DMS79 (cell line): ENCODE data around the gene AP1S3.
"Not testable (repeated sequence)": the region's sequence is repeated elsewhere in the genome, so short reads cannot be mapped to it uniquely, and the experiment has no call there.

ENCODE experiments used
- DNase-seq: peaks from one replicate; lab custom pipeline; 2025; lab: John Stamatoyannopoulos, UW

The AP1S3 gene

GRCh38 chr2:223837287-223838061 is at the start of gene AP1S3:
Gene AP1S3 (minus strand): TSS chr2:223837582. CDS start chr2:223837450, 132 bp downstream.
- DNase-seq = peak; percentile 61

GRCh38 chr2:223887127-223887526 is 49.7 kb upstream of the AP1S3 start:
- DNase-seq = no peak

GRCh38 chr2:223886726-223887125 is 49.3 kb upstream of the AP1S3 start:
- no peak for DNase-seq

GRCh38 chr2:223884399-223884798 is 47.0 kb upstream of the AP1S3 start:
- no peak for DNase-seq

- no peak for DNase-seq
Measured at GRCh38 chr2:223882715-223883114, 45.3 kb upstream of the AP1S3 start.

GRCh38 chr2:223880796-223881195 is 43.4 kb upstream of the AP1S3 start:
- no peak for DNase-seq

GRCh38 chr2:223877721-223878410 is 40.5 kb upstream of the AP1S3 start:
- no peak for DNase-seq

- DNase-seq = no peak
Measured at GRCh38 chr2:223873672-223874071, 36.3 kb upstream of the AP1S3 start.

- DNase-seq = not testable (repeated sequence)
Measured at GRCh38 chr2:223872772-223873171, 35.4 kb upstream of the AP1S3 start.

- DNase-seq = not testable (repeated sequence)
Measured at GRCh38 chr2:223871661-223872060, 34.3 kb upstream of the AP1S3 start.

GRCh38 chr2:223870840-223871611 is 33.6 kb upstream of the AP1S3 start:
- no peak for DNase-seq

- no peak for DNase-seq
Measured at GRCh38 chr2:223868005-223868404, 30.6 kb upstream of the AP1S3 start.

GRCh38 chr2:223865907-223866508 is 28.6 kb upstream of the AP1S3 start:
- DNase-seq = no peak

- DNase-seq = no peak
Measured at GRCh38 chr2:223865124-223865523, 27.7 kb upstream of the AP1S3 start.

GRCh38 chr2:223863491-223863890 is 26.1 kb upstream of the AP1S3 start:
- no peak for DNase-seq

GRCh38 chr2:223860809-223861738 is 23.7 kb upstream of the AP1S3 start:
- DNase-seq = no peak

GRCh38 chr2:223859070-223859469 is 21.7 kb upstream of the AP1S3 start:
- DNase-seq = no peak

- no peak for DNase-seq
Measured at GRCh38 chr2:223856584-223856983, 19.2 kb upstream of the AP1S3 start.

- no peak for DNase-seq
Measured at GRCh38 chr2:223856021-223856420, 18.6 kb upstream of the AP1S3 start.

GRCh38 chr2:223855426-223855825 is 18.0 kb upstream of the AP1S3 start:
- DNase-seq = no peak

- no peak for DNase-seq
Measured at GRCh38 chr2:223854741-223855140, 17.4 kb upstream of the AP1S3 start.
